A673 (cell line): ENCODE measurements around the gene HPCA.

Experiments
- CTCF ChIP-seq: fragments of 300-800, 200-600 bp; sonication (generic); conservative IDR thresholded peaks from 2 replicates; pipeline ENCODE4 v1.5.1; 2017; ENCODE audit warnings: low read depth, mild to moderate bottlenecking, antibody characterized with exemption, low read length, moderate library complexity, mixed read lengths
- EZH2 ChIP-seq: fragments of 200-600 bp; sonication (generic); IDR thresholded peaks from 2 replicates; pipeline ENCODE4 v1.6.1; 2017; ENCODE audit warnings: borderline replicate concordance, low read depth, mild to moderate bottlenecking, mixed read lengths, antibody characterized with exemption, low read length; ENCODE audit not compliant: poor library complexity, severe bottlenecking

DNA sequence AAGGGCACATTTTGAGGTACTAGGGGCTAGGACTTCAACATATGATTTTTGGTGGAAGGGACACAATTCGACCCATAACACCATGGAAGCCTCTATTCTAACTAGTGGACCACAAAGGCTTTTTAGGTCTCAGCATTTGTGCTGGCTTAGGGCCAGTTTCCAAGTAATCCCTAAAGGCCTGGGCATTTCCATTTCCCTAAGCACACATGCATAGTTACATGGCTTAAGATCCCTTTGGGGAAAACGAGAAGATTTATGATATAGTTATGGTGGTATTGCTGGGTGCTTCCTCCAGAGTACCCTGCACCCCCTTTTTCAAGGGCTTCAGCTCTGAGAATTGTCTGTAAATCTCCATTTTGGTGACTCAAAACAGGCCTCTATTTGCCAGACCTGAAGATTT, 43.1 kb downstream of the HPCA start:
- no peak for TF ChIP-seq CTCF
- no peak for TF ChIP-seq EZH2
